NCI-H2029 (cell line): Measurements from ENCODE around the gene SLC23A2.

Source experiments
- DNase-seq: peaks from one replicate; lab custom pipeline; 2025; lab: John Stamatoyannopoulos, UW

The SLC23A2 gene

GRCh38 chr20:4813863-4814695 lies 187.2 kb downstream of the SLC23A2 start:
- DNase-seq = no peak

GRCh38 chr20:4813076-4813862 lies 188.0 kb downstream of the SLC23A2 start:
- no peak for DNase-seq

- DNase-seq = no peak
Measured at GRCh38 chr20:4812641-4813075, 188.7 kb downstream of the SLC23A2 start.

GRCh38 chr20:4812216-4812615 lies 189.1 kb downstream of the SLC23A2 start:
- no peak for DNase-seq

GRCh38 chr20:4811661-4812181 lies 189.6 kb downstream of the SLC23A2 start:
- no peak for DNase-seq

GRCh38 chr20:4811257-4811656 lies 190.1 kb downstream of the SLC23A2 start:
- DNase-seq = no peak

GRCh38 chr20:4810426-4811019 lies 190.8 kb downstream of the SLC23A2 start:
- DNase-seq = no peak

GRCh38 chr20:4809707-4810106 lies 191.6 kb downstream of the SLC23A2 start:
- no peak for DNase-seq

- no peak for DNase-seq
Measured at GRCh38 chr20:4808872-4809271, 192.4 kb downstream of the SLC23A2 start.

GRCh38 chr20:4805663-4806449 lies 195.5 kb downstream of the SLC23A2 start:
- DNase-seq = no peak

- no peak for DNase-seq
Measured at GRCh38 chr20:4802527-4802926, 198.8 kb downstream of the SLC23A2 start.
